HG02759 (cell line): ENCODE results near the gene KLHL17.
"Not testable (repeated sequence)": the region's sequence is repeated elsewhere in the genome, so short reads cannot be mapped to it uniquely, and the experiment has no call there.

ENCODE experiments used
- ATAC-seq: cut with Tn5 transposase; IDR thresholded peaks from one replicate; pipeline ENCODE4 v1.9.1; 2021; ENCODE audit warnings: mild to moderate bottlenecking, moderate library complexity; ENCODE audit not compliant: unreplicated experiment

KLHL17 gene

DNA sequence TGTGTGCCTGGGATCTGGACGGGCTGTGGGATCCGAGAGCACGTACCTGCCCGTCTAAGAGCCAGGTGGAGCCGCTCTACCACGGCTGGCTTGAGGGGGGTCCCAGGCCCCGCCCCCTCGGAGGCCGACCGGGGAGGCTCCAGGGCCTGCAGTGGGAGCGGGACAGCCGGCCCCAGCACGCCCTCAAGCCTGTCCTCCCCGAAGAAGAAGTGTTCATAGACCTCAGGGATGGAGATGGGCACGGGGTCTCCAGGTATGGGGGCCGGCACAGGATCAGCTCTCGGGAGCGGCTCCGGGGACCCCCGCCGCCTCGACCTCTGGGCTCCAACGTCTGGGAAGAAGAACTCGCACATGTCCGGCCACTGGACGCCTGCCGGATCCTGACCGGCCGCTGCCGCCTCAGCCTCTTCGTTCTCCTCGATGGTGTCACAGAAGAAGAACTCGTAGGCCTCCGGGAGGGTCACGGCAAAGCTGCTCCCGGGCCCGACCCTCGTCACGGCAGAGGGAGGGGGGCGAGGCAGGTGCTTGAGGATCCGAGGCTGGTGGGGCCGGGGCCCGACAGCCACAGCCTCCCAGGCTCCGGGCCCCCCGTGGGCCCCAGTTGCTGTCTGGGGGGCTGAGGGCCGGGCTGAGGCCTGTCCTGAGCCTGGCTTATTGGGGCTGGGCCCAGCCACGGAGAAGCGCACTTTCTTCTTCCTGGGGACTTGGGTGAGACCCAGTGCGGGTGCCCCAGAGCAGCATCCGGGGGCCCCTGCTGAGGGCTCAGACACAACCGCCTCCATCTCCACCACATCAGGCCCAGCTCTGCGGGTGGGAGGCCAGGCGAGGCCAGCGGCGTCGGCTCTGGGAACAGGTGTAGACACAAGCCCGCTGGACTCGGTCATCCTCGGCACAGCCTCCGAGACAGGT, 18.7 kb downstream of the KLHL17 start:
- no peak for ATAC-seq

DNA sequence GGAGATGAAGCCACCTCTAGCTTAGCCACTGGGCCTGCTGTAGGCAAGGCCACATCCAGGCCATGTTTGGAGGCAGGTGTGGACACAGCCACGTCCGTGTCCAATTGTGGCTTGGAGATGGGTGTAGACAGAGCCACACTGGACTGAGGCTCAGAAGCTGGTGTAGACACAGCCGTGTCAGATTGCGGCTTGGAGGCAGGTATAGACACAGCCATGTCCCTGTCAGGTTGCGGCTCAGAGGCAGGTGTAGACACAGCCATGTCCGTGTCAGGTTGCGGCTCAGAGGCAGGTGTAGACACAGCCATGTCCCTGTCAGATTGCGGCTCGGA, 19.3 kb downstream of the KLHL17 start:
- ATAC-seq, result no peak

DNA sequence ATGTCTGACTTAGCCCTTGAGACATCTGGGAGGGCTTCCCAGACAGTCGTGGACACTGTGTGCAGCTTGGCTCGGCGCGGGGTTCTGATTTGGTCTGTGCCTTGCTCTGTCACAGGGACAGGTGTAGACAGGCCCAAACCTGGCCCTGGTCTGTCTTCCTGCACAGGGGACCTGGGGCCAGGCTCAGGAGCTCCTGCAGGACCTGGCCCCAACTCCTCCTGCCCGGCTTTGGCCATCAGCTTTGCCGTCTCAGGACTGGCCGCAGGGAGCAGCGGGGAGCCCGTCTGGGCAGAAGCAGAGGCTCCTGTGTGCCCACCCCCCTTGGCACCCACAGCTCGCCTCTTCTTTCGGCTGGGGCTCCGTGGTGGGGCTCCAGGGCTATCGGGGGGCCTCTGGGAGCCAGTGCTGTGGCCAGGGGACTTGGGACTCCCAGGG, 19.8 kb downstream of the KLHL17 start:
- no peak for ATAC-seq

DNA sequence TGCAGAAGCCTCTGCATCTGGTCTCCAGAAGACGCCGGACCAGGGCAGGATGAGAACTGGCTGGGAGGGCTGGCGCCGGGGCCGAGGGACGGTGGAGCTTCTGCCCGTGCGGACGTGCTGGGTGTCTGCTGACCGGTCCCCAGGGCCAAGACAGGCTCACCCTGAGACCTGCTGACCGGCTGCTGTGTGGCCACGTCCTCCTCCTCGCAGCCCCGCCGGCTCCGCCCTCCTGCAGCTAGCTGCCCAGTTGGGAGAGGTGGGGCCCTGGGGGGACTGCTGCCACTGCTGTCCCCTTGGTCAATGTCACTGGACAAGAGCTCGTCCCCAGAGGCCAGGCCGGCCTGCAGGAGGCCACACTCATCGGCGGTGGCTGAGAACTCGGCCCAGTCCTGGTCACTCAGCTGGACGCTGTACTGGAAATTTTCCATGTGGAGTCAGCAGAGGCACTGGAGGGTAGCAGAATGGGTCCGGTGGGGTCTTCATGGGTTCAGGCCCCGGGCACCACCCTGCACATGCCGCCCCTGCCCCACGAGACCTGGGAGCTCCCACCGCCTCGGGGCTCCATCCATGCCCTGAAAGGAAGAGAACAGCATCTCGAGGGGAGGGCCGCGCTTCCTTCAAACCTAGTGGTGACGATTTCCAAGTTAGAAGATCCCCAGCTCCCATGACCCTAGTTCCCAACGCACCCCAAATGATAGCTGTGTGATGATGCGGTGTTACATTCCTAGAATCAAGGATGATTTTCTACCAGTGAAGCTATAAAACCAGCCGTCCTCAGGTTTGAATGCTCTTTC, 20.4 kb downstream of the KLHL17 start:
- ATAC-seq, result no peak

DNA sequence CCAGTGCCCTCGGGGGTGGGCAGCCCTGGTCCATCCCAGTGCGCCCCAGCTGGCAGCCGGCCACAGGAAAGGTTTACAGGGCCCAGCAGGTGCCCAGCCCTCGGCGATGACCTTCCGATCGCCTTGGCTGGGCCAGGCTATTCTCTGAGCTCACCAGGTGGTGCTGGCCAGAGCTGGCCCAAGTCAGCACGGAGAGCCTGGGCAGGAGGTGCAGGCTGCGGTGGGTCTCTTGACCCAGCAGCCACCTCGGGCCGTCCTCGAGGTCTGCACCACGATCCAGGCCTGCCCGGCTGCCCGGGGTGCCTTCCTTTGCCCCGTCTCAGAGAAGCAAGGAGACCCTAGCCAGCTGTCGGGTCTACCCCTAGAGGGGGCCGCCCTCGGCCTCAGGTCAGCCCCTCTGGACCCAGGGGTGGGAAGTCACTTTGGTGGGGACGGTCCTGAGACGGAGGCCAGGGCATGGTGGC, 21.1 kb downstream of the KLHL17 start:
- ATAC-seq, result no peak

DNA sequence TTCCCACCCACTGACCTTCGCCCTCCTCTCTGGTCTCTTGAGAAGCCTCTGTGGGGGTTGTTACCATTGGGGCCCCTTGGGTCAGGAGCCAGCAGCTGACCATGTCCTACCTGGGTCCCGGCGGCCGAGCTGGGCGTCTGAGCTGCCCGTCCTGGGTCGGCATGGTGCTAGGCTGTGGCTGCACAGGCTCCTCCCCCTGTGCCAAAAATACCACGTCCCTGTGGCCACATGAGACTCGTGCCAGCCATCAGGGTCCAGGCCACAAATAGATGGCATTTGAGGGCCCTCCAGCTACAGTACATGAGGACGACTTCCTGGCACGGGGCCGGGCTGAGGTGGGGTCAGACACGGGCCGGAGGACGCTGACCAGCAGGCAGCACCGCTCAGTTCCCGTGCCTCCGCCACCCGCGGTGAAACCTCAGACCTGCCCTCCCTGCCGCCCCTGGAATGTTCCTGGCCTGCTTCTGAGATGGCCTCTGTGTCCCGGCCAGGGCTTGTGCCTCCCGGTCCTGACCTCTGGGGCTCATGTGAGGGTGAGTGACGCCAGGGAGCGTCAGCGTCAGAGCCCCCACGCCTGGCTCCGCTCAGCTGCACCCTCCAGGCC, 21.7 kb downstream of the KLHL17 start, which contains the start of gene PERM1:
TSS of gene PERM1 (minus strand) at position 139 of the 604 bp plus-strand sequence. CDS start 1,064 bp downstream, outside the sequence.
- no peak for ATAC-seq

DNA sequence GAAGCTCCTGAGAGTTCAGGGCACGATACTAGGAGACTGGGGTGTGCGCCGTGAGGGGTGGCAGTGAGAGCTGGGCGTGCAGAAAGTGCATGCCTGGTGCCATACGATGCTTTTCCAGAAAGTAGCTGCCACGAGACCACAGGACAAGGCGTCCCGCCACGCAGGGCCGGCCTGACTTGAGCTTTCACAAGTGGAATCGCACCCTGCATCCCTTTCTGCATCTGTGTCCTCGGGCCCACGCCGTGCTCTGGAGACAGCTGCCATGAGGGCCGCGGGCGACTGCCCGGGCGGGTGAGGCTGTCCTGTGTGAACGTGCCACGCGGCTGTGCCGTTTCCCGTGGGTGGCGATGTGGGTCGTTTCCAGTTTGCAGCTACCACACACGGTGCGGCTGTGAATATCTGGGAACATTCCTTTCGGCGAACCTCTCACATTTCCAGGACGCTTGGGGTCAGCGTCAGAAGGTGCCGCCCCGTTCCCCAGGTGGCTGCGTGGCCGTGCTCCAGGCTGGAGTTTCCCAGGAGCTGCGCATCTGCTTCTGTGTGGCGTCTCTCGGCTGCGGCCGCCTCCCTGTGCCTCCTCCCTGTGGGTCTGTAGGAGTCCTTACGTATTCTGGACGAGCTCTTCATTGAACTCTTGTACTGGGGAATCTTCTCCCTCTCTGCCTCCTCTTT, 22.5 kb downstream of the KLHL17 start:
- ATAC-seq, result no peak

DNA sequence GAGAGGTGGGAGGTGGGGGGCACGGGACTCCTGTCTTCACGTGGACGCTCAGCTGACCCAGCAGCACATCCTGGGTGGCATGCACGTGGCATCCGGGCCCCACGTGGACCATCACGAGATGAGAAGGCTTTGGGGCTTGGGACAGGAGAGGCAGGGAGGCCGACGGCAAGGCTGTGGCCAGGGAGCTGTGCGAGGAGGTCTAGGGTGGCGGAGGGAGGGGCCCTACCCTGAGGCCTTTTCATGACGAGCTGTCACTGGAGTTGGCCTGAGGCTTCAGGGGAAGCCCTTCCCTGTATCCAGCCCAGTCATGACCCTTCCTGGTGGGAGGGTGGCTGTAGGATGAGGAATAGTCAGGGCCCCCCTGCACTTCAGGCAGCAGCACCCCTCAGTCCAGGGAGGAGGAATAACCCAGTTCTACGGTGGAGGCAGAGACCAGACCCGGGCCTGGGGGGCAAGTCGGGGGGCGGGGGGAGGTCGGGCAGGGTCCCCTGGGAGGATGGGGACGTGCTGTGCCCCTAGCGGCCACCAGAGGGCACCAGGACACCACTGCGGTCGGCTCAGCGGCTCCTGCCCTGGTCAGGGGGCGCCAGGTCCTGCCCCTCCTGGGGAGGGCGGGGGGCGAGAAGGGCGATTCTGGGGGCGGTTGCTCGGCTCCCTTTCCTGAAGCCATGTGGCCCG, 23.6 kb downstream of the KLHL17 start:
- ATAC-seq, result no peak

DNA sequence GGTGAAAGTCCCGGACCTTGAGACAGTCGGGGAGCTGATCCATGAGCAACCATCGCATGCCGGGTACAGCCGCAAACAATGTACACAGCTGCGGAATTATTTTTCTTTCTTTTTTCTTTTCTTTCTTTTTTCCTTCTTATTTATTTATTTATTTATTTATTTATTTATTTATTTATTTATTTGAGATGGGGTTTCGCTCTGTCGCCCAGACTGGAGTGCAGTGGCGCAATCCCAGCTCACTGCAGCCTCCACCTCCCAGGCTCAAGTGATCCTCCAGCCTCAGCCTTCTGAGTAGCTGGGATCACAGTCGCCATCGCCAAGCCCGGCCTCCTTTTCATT, 24.1 kb downstream of the KLHL17 start:
- ATAC-seq, result no peak

DNA sequence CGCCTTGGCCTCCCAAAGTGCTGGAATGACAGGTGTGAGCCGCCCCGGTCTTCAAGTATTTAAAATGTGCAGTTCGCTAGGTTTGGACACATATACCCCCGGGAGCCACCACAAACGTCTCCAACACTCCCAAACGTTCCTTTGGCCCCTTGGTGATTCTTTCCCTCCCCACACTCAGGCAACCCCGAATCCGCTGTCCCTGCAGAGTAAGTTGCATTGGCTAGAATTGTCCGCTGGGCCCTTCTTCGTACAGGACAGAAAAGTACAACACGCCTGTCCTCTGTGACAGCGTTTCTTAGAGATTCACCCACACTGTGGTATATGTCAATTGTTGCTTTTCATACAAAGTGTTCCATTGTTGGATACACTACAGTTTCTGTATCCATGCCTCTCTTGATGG, 24.7 kb downstream of the KLHL17 start:
- no peak for ATAC-seq

DNA sequence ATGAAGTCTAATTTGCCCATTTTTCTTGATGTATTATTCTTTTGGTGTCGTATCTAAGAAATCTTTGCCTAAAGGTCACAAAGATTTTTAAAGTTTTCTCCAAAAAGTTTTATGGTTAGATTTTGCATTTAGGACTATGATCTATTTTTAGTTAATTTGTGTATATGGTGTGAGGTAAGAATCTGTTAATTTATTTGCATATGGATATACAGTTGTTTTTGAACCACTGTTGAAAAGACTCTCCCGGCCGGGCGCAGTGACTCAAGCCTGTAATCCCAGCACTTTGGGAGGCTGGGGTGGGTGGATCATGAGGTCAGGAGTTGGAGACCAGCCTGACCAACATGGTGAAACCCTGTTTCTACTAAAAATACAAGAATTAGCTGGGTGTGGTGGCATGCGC, 27.7 kb downstream of the KLHL17 start:
- ATAC-seq, result not testable (repeated sequence)

DNA sequence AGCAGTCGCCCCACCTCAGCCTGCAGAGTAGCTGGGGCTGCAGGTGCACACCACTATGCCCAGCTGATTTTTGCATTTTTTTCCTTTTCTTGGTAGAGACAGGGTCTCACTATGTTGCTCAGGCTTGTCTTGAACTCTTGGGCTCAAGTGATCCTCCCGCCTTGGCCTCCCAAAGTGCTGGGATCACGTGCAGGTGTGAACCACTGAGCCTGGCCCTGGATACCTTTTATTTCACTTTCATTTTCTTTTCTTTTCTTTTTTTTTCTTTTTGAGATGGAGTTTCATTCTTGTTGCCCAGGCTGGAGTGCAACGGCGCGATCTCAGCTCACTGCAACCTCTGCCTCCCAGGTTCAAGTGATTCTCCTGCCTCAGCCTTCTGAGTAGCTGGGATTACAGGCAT, 30.9 kb downstream of the KLHL17 start:
- not testable (repeated sequence) for ATAC-seq

DNA sequence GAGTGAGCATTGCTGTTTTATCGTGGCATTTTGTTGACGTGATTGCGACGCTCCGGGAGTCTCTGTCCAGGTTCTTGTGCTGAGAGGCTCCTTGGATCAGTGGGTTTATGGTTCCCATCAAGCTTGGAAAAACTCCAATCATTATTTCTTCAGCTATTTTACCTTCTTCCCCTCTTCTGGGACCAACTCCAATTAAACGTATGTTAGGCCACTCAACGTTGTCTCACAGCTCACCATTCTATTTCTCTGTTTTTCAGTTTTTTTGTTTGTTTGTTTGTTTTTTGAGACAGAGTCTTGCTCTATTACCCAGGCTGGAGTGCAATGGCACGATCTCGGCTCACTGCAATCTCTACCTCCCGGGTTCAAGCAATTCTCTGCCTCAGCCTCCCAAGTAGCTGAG, 31.5 kb downstream of the KLHL17 start:
- ATAC-seq, result no peak

DNA sequence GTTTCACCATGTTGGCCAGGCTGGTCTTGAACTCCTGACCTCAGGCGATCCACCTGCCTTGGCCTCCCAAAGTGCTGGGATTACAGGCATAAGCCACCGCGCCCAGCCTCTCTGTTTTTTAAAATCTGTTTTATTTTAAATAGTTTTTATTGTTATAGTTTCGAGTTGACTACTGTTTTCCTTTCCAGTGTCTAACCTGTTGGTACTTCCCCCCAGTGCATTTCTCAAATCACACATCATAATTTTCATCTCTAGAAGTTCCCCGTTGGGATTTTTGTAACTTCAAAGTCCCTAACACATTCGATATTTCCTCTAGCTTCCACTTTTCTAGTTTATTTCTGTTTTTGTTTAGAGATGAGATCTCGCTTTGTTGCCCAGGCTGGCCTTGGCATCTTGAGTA, 32.0 kb downstream of the KLHL17 start:
- ATAC-seq, result no peak

DNA sequence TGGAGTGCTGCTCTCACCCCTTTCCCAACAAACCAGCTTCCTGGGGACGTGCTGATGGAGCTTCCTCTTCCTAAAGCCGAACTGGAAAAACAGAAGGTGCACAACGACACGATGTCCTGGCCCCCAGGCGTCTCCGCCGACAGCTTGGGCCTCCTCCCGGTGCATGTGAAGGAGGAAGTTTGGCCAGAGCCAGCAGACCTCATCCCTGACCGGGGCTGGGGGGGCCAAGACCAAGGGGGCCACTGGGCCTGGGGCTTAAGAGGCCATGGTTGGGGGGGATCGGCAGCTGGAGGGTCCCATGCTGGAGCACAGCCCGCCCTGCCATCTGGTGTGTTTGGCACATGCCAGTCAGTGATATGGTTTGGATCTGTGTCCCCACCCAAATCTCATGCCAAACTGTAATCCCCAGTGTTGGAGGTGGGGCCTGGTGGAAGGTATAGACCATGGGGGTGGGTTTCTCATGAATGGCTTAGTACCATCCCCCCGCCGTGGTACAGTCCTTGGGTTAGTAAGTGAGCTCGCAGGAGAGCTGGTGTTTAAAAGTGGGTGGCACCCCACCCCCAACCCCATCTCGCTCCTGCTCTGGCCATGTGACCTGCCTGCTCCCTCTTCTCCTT, 33.1 kb downstream of the KLHL17 start:
- ATAC-seq, result no peak

DNA sequence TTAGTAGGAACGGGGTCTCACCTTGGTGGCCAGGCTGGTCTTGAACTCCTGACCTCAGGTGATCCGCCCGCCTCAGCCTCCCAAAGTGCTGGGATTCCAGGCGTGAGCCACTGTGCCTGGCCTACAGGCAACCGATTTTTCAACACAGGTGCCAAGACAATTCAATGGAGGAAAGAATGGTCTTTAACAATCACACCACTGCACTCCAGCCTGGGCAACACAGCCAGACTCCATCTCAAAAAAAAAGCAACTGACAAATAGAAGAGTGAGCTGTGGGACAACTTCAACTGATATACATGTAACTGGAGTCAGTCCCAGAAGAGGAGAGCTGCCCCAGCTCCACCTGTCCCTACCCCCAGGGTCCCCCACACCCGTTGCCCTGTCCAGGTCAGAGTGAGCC, 34.2 kb downstream of the KLHL17 start:
- not testable (repeated sequence) for ATAC-seq

DNA sequence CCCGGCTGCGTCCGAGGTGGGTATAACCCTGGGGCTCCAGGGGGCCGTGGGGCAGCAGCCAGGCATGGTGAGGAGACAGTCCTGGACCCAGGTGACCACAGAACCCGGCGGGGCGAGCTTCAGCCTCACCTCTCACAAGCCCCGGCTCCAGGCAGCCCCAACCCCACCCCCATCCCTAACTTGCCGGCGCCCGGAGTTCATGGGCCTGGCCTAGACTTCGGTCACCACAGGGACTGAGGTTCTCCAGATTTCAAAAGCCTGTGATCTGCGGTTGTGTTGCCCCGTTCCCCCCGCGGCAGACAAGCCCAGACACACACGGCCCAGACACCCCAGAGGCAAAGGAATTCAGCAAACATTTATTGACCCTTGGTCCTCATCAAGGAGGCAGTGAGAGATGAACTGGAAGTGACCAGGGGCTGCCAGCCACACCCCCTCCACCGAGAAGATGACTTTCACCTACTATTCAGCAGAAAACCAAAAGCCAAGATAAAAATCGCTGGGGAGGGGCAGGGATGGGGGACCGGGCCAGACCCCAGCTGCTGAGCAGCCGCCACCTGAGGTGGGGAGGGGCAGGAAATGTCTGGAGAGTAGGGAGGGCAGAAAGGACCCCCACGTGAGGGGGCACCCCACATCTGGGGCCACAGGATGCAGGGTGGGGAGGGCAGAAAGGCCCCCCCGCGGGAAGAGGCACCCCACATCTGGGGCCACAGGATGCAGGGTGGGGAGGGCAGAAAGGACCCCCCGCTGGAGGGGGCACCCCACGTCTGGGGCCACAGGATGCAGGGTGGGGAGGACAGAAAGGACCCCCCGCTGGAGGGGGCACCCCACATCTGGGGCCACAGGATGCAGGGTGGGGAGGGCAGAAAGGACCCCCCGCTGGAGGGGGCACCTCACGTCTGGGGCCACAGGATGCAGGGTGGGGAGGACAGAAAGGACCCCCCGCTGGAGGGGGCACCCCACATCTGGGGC, 35.6 kb downstream of the KLHL17 start:
- ATAC-seq, result no peak

DNA sequence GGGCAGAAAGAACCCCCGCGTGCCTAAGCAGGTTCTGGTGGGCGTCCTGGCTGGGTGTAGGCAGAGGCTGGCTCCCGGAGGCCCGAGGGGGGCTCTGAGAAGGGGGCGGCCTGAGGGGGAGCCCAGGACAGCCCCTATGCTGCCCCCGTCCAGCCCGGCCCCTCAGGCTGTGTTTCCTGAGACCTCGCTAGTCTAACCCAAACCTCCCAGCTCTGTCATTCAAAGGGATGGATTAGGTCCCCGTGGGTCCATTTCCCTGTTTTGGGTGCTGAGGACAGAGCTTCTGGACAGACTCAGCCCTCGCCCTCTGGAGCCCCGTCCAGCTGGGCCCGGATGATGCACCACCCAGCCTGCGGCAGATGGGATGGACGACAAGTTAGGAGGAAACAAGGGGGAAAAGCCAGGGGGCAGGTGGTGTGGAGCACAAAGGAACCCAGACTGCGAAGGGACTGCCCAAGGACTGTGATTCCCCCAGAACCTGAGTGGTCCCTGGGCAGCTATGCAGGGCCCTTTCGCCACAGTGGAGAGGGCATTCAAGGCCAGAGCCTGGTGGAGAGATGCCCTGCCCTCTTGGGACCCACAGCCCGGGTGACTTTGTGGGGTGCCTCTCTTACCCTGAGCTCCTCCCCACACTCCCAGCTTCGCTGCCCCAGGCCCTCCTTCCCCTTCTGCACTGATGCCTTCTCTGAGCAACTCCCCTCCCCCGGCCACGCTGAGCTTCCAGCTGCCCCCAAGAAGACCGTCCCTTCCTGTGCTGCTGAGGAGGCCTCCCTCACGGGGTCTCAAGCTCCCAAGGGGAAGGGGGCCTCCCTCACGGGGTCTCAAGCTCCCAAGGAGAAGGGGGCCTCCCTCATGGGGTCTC, 36.7 kb downstream of the KLHL17 start:
- no peak for ATAC-seq
